GM21786 (cell line): Measurements from ENCODE around the gene CERS2.

Experiments
- ATAC-seq: cut with Tn5 transposase; IDR thresholded peaks from one replicate; pipeline ENCODE4 v1.9.1; 2021; ENCODE audit not compliant: unreplicated experiment

The CERS2 gene

DNA sequence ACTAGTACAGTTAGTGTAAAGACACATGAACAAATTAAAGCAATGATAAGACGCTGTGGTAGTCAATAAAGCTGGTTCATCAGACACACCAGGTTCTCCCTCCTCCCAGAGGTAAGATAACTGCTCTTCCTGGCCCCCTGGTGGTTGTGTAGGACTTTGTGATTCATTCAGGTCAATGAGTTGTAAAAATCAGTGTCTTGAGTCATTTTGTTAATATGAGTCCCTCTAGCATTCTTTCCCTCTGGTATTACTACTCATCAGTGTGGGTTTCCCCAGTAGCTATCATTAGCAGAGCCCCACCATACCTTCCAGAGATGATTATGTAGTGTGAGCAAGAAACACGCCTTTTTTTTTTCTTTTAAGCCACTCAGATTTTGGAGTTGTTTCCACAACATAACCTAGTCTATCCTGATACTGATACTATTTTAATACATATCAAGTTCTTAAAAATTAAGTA, 52.1 kb downstream of the CERS2 start:
- peak; percentile 58 for ATAC-seq

DNA sequence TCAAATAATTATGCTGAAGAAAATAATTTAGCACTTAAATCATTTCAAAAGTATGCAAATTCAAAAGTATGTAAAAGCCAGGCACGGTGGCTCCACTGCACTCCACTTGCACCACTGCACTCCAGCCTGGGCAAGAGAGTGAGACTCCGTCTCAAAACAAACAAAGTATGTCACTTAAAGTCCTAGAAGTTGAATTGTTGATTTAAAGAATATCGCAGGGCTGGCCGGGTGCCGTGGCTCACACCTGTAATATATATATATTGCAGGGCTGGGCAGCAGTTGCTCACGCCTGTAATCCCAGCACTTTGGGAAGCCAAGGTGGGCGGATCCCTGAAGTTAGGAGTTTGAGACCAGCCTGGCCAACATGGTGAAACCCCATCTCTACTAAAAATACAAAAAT, 57.2 kb downstream of the CERS2 start:
- no peak for ATAC-seq
